ENCODE measurements around the gene MACF1. TPM values are rescaled to one million over a fixed set of nuclear protein-coding genes. Genes with fewer than 3 reads are reported as not detected.

The MACF1 gene
- total and polyA plus RNA-seq, 2 donors (not counting 1 experiment from before 2014, with no cell fraction given) = 64.1 to 159 TPM

GRCh38 chr1:39272798-39273469, 68.4 kb downstream of the MACF1 start:
- ChIA-PET POLR2A (interaction anchor here (0.7 kb wide), 1 partner anchor 17 kb away, joined by 12 read pairs; no protein-coding TSS in a partner anchor), CTCF (interaction anchor here (0.7 to 7.9 kb wide), 5 partner anchors 11 to 174 kb away, joined by 4 to 89 read pairs (median 7); no protein-coding TSS in a partner anchor)
- Histone ChIP-seq H2AFZ (ENCODE audit: insufficient read depth, low read depth, low read length, poor library complexity, severe bottlenecking) (no peak overlapping the region), H3K4me1 (ENCODE audit: control insufficient read depth in 2 of 2, insufficient read depth in 2 of 2, low read length in 2 of 2) (peaks cover 54 to 59% of the 10 kb centered on the region in 2 donors), H3K4me3 (ENCODE audit: control extremely low read depth in 1 of 5, extremely low read depth in 1 of 5, insufficient read depth in 1 of 5, low read depth in 2 of 5, low read length in 4 of 5) (no peak overlapping the region), H3K9ac (ENCODE audit: low read length) (no peak overlapping the region), H3K27me3 (replicated peaks in 1 of 4; ENCODE audit: control extremely low read depth in 1 of 4, control insufficient read depth in 3 of 4, insufficient read depth in 4 of 4, low read length in 3 of 4) (no peaks in the 10 kb centered on the region), H3K27ac (ENCODE audit: low read length in 2 of 2) (peak overlapping the region in 1 of 2 donors; percentile 3), H3K79me2 (ENCODE audit: control insufficient read depth, insufficient read depth, low read length) (peaks cover 85% of the 10 kb centered on the region), H3K9me3 (ENCODE audit: control extremely low read depth in 1 of 3, control insufficient read depth in 2 of 3, insufficient read depth in 1 of 3, low read length in 2 of 3) (no peaks in the 10 kb centered on the region), H3K4me2 (replicated peaks; ENCODE audit: low read depth, low read length, poor library complexity, severe bottlenecking) (peak overlapping the region; percentile 72), H3K36me3 (replicated peaks in 1 of 2; ENCODE audit: control extremely low read depth in 1 of 2, control insufficient read depth in 1 of 2, extremely low read depth in 1 of 2, insufficient read depth in 2 of 2, low read length in 1 of 2) (peaks cover 0 to 6% of the 10 kb centered on the region in 2 experiments), H4K20me1 (ENCODE audit: control insufficient read depth, insufficient read depth, low read length, poor library complexity, severe bottlenecking) (peaks cover 42% of the 10 kb centered on the region)
- 98% methylated on average over 7 of the region's 13 CpGs for WGBS (ENCODE audit: insufficient coverage)
- Mint-ChIP-seq H3K4me3 (peak overlapping the region; percentile 26), H3K27ac (peak overlapping the region; percentile 32), H3K9me3 (ENCODE audit: insufficient read depth) (no peaks in the 10 kb centered on the region), H3K4me1 (peaks cover 73% of the 10 kb centered on the region), H3K27me3 (no peaks in the 10 kb centered on the region)
- TF ChIP-seq CTCF (IDR thresholded peaks at IDR 0.05) (no peak), EZH2 (IDR thresholded peaks at IDR 0.05; ENCODE audit: borderline replicate concordance, insufficient read depth, low read depth, low read length, poor library complexity, severe bottlenecking) (no peak)
- intact Hi-C loops (cut with micrococcal nuclease) = no loop called here
- no peak for DNase-seq
- no peak for ATAC-seq (ENCODE audit: low read depth)

GRCh38 chr1:39275836-39276507, 71.5 kb downstream of the MACF1 start:
- ChIA-PET POLR2A (no interaction called here), CTCF (interaction anchor here (0.9 to 4.8 kb wide), 4 partner anchors 8 to 177 kb away, joined by 3 to 24 read pairs (median 12); no protein-coding TSS in a partner anchor)
- peaks cover 81% of the 10 kb centered on the region for H3K79me2 ChIP-seq (ENCODE audit: control insufficient read depth, insufficient read depth, low read length)
- H3K9me3 ChIP-seq (ENCODE audit: control extremely low read depth in 1 of 3, control insufficient read depth in 2 of 3, insufficient read depth in 1 of 3, low read length in 2 of 3) = no peaks in the 10 kb centered on the region
- no peak overlapping the region for H3K4me3 Mint-ChIP-seq
- no peak overlapping the region for H2AFZ ChIP-seq (ENCODE audit: insufficient read depth, low read depth, low read length, poor library complexity, severe bottlenecking)
- H3K4me1 ChIP-seq (ENCODE audit: control insufficient read depth in 2 of 2, insufficient read depth in 2 of 2, low read length in 2 of 2) = peaks cover 26 to 34% of the 10 kb centered on the region in 2 donors
- peaks cover 55% of the 10 kb centered on the region for H3K4me1 Mint-ChIP-seq
- ATAC-seq (ENCODE audit: low read depth) (no peak), DNase-seq (no peak)
- H3K9me3 Mint-ChIP-seq (ENCODE audit: insufficient read depth) = no peaks in the 10 kb centered on the region
- no peak overlapping the region for H3K4me3 ChIP-seq (ENCODE audit: control extremely low read depth in 1 of 5, extremely low read depth in 1 of 5, insufficient read depth in 1 of 5, low read depth in 2 of 5, low read length in 4 of 5)
- peak overlapping the region in 1 of 2 donors; percentile 16 for H3K27ac ChIP-seq (ENCODE audit: low read length in 2 of 2)
- H4K20me1 ChIP-seq (ENCODE audit: control insufficient read depth, insufficient read depth, low read length, poor library complexity, severe bottlenecking) = peaks cover 28% of the 10 kb centered on the region
- no peaks in the 10 kb centered on the region for H3K27me3 ChIP-seq (replicated peaks in 1 of 4; ENCODE audit: control extremely low read depth in 1 of 4, control insufficient read depth in 3 of 4, insufficient read depth in 4 of 4, low read length in 3 of 4)
- H3K4me2 ChIP-seq (replicated peaks; ENCODE audit: low read depth, low read length, poor library complexity, severe bottlenecking) = no peak overlapping the region
- H3K9ac ChIP-seq (ENCODE audit: low read length) = no peak overlapping the region
- no peak for TF ChIP-seq CTCF (IDR thresholded peaks at IDR 0.05)
- no peak for TF ChIP-seq EZH2 (IDR thresholded peaks at IDR 0.05; ENCODE audit: borderline replicate concordance, insufficient read depth, low read depth, low read length, poor library complexity, severe bottlenecking)
- WGBS (ENCODE audit: insufficient coverage) = 59% methylated on average over 4 of the region's 6 CpGs
- no peak overlapping the region for H3K27ac Mint-ChIP-seq
- peaks cover 0 to 1% of the 10 kb centered on the region in 2 experiments for H3K36me3 ChIP-seq (replicated peaks in 1 of 2; ENCODE audit: control extremely low read depth in 1 of 2, control insufficient read depth in 1 of 2, extremely low read depth in 1 of 2, insufficient read depth in 2 of 2, low read length in 1 of 2)
- H3K27me3 Mint-ChIP-seq = no peaks in the 10 kb centered on the region
- intact Hi-C loops (cut with micrococcal nuclease) = no loop called here
